ENCODE results near the gene TFAP2C.

The TFAP2C gene

GRCh38 chr20:56631990-56632327 lies 2.9 kb downstream of the TFAP2C start:
- no peak overlapping the region for H3K27ac ChIP-seq (ENCODE audit: low read depth, low read length, poor library complexity, severe bottlenecking)
- H3K9ac ChIP-seq (ENCODE audit: low read length): no peak overlapping the region
- H3K79me2 ChIP-seq (ENCODE audit: insufficient read depth, low read length): no peaks in the 10 kb centered on the region
- no peaks in the 10 kb centered on the region for H4K20me1 ChIP-seq (ENCODE audit: insufficient read depth, low read length)
- no peaks in the 10 kb centered on the region for H3K9me3 ChIP-seq (ENCODE audit: low read length)
- H3K9me2 ChIP-seq (ENCODE audit: low read depth, low read length): no peaks in the 10 kb centered on the region
- no peak overlapping the region for H3K4me2 ChIP-seq (ENCODE audit: low read length)
- no peak overlapping the region for H3K4me3 ChIP-seq (ENCODE audit: low read depth, low read length, poor library complexity, severe bottlenecking)
- no peaks in the 10 kb centered on the region for H3K4me1 ChIP-seq (ENCODE audit: insufficient read depth, low read length, severe bottlenecking)
- H3F3A ChIP-seq (ENCODE audit: insufficient read depth, low read length): no peaks in the 10 kb centered on the region
- no peaks in the 10 kb centered on the region for H3K27me3 ChIP-seq (ENCODE audit: insufficient read depth, low read length)
- H3K36me3 ChIP-seq (ENCODE audit: insufficient read depth, low read length): no peaks in the 10 kb centered on the region
- TF ChIP-seq EZH2 (IDR thresholded peaks at IDR 0.05; ENCODE audit: borderline replicate concordance, low read length): no peak
- TF ChIP-seq CTCF (IDR thresholded peaks at IDR 0.05; ENCODE audit: low read length): no peak
- H2AFZ ChIP-seq (ENCODE audit: low read length): no peak overlapping the region

- Histone ChIP-seq H3K27me3 (ENCODE audit: insufficient read depth, low read length) (no peaks in the 10 kb centered on the region), H3K4me1 (ENCODE audit: insufficient read depth, low read length, severe bottlenecking) (no peaks in the 10 kb centered on the region)
Measured at GRCh38 chr20:56634307-56634706, 5.2 kb downstream of the TFAP2C start.

GRCh38 chr20:56634735-56635385 lies 5.8 kb downstream of the TFAP2C start:
- H3K4me2 ChIP-seq (ENCODE audit: low read length): no peak overlapping the region
- no peak overlapping the region for H3K27ac ChIP-seq (ENCODE audit: low read depth, low read length, poor library complexity, severe bottlenecking)
- H2AFZ ChIP-seq (ENCODE audit: low read length): no peak overlapping the region
- no peaks in the 10 kb centered on the region for H3K9me2 ChIP-seq (ENCODE audit: low read depth, low read length)
- no peak overlapping the region for H3K9ac ChIP-seq (ENCODE audit: low read length)
- H3K4me1 ChIP-seq (ENCODE audit: insufficient read depth, low read length, severe bottlenecking): no peaks in the 10 kb centered on the region
- TF ChIP-seq EZH2 (IDR thresholded peaks at IDR 0.05; ENCODE audit: borderline replicate concordance, low read length): no peak
- no peak for TF ChIP-seq CTCF (IDR thresholded peaks at IDR 0.05; ENCODE audit: low read length)
- H3K36me3 ChIP-seq (ENCODE audit: insufficient read depth, low read length): no peaks in the 10 kb centered on the region
- no peaks in the 10 kb centered on the region for H4K20me1 ChIP-seq (ENCODE audit: insufficient read depth, low read length)
- H3K27me3 ChIP-seq (ENCODE audit: insufficient read depth, low read length): no peaks in the 10 kb centered on the region
- no peaks in the 10 kb centered on the region for H3K79me2 ChIP-seq (ENCODE audit: insufficient read depth, low read length)
- no peak overlapping the region for H3K4me3 ChIP-seq (ENCODE audit: low read depth, low read length, poor library complexity, severe bottlenecking)
- H3K9me3 ChIP-seq (ENCODE audit: low read length): no peaks in the 10 kb centered on the region
- H3F3A ChIP-seq (ENCODE audit: insufficient read depth, low read length): no peaks in the 10 kb centered on the region

More at GRCh38 chr20:56634307-56634706, 5.2 kb downstream of the TFAP2C start:
- H3K9me2 ChIP-seq (ENCODE audit: low read depth, low read length): no peaks in the 10 kb centered on the region
- no peaks in the 10 kb centered on the region for H3F3A ChIP-seq (ENCODE audit: insufficient read depth, low read length)
- no peaks in the 10 kb centered on the region for H3K9me3 ChIP-seq (ENCODE audit: low read length)
- H3K4me3 ChIP-seq (ENCODE audit: low read depth, low read length, poor library complexity, severe bottlenecking): no peak overlapping the region
- no peak overlapping the region for H3K4me2 ChIP-seq (ENCODE audit: low read length)
- H4K20me1 ChIP-seq (ENCODE audit: insufficient read depth, low read length): no peaks in the 10 kb centered on the region
- H3K27ac ChIP-seq (ENCODE audit: low read depth, low read length, poor library complexity, severe bottlenecking): no peak overlapping the region
- no peaks in the 10 kb centered on the region for H3K36me3 ChIP-seq (ENCODE audit: insufficient read depth, low read length)
- no peak overlapping the region for H3K9ac ChIP-seq (ENCODE audit: low read length)
- H3K79me2 ChIP-seq (ENCODE audit: insufficient read depth, low read length): no peaks in the 10 kb centered on the region
- no peak for TF ChIP-seq CTCF (IDR thresholded peaks at IDR 0.05; ENCODE audit: low read length)
- no peak for TF ChIP-seq EZH2 (IDR thresholded peaks at IDR 0.05; ENCODE audit: borderline replicate concordance, low read length)
- no peak overlapping the region for H2AFZ ChIP-seq (ENCODE audit: low read length)

Measured in OCI-LY1 (cell line).